HEK293 (cell line): ENCODE measurements around the gene ARHGAP32.

Source experiments
- CTCF ChIA-PET: fragments of 350-600 bp; formaldehyde crosslinking; extraction: SDS; loops from one replicate; lab custom pipeline; 2021; ENCODE audit warnings: antibody characterized with exemption; lab: Yijun Ruan, JAX
- POLR2A ChIA-PET: fragments of 300-600 bp; formaldehyde crosslinking; extraction: SDS; loops from one replicate; lab custom pipeline; 2020; ENCODE audit warnings: antibody characterized with exemption, inconsistent platforms; lab: Yijun Ruan, JAX
- H3K27ac ChIP-seq: fragments of 200-500 bp; sonication (Bioruptor generic); 2 replicates; pipeline ENCODE4 v1.5.1; 2014; ENCODE audit warnings: low read depth, low read length, control low read depth, inconsistent platforms; ENCODE audit errors: extremely low read depth
- H3K36me3 ChIP-seq, 2 experiments: fragments of 200-500 bp in 1 of 2; sonication (Bioruptor generic) in 1 of 2; 1 replicate in 1 of 2; 2 replicates in 1 of 2; pipeline ENCODE4 v1.5.1; 2014 to 2017; ENCODE audit warnings: inconsistent platforms in 2 of 2, low read length in 2 of 2; ENCODE audit not compliant: control insufficient read depth in 2 of 2, insufficient read depth in 1 of 2
- H3K4me1 ChIP-seq: fragments of 200-500 bp; sonication (Bioruptor generic); 2 replicates; pipeline ENCODE4 v1.5.1; 2014; ENCODE audit warnings: mild to moderate bottlenecking, low read length, inconsistent platforms; ENCODE audit not compliant: control insufficient read depth, insufficient read depth
- H3K4me3 ChIP-seq: 2 replicates; pipeline ENCODE4 v1.5.1; 2011; ENCODE audit warnings: low read depth, mild to moderate bottlenecking, control low read depth, low read length, moderate library complexity
- H3K9me3 ChIP-seq: fragments of 200-500 bp; sonication (Bioruptor generic); 2 replicates; pipeline ENCODE4 v1.5.1; 2014; ENCODE audit warnings: low read depth, low read length, inconsistent platforms; ENCODE audit not compliant: control insufficient read depth, insufficient read depth
- GFI1B ChIP-seq: fragments of 450-650 bp; formaldehyde crosslinking; IDR thresholded peaks from 2 replicates; pipeline ENCODE4 v1.5.1; 2016; ENCODE audit warnings: missing biosample characterization, missing genetic modification characterization
- TRIM28 ChIP-seq: IDR thresholded peaks from 2 replicates; pipeline ENCODE4 v1.6.1; 2011; ENCODE audit warnings: low read length, control low read depth, borderline replicate concordance
- ZBTB1 ChIP-seq: fragments of 450-650 bp; formaldehyde crosslinking; IDR thresholded peaks from 2 replicates; pipeline ENCODE4 v1.5.1; 2016; ENCODE audit warnings: missing biosample characterization, missing genetic modification characterization
- ZBTB21 ChIP-seq: fragments of 450-650 bp; formaldehyde crosslinking; IDR thresholded peaks from 2 replicates; pipeline ENCODE4 v1.5.1; 2017; ENCODE audit warnings: missing biosample characterization, missing genetic modification characterization
- ZFP37 ChIP-seq: fragments of 450-650 bp; formaldehyde crosslinking; IDR thresholded peaks from 2 replicates; pipeline ENCODE4 v1.5.1; 2016; ENCODE audit warnings: missing biosample characterization, missing genetic modification characterization
- ZNF140 ChIP-seq: fragments of 450-650 bp; formaldehyde crosslinking; IDR thresholded peaks from 2 replicates; pipeline ENCODE4 v1.5.1; 2016; ENCODE audit warnings: missing biosample characterization, missing genetic modification characterization
- ZNF174 ChIP-seq: fragments of 450-650 bp; formaldehyde crosslinking; IDR thresholded peaks from 2 replicates; pipeline ENCODE4 v1.5.0; 2017; ENCODE audit warnings: missing biosample characterization, mild to moderate bottlenecking, missing genetic modification characterization
- ZNF19 ChIP-seq: fragments of 450-650 bp; formaldehyde crosslinking; IDR thresholded peaks from 2 replicates; pipeline ENCODE4; 2016; ENCODE audit warnings: missing biosample characterization, missing genetic modification characterization, low read depth
- ZNF2 ChIP-seq: fragments of 450-650 bp; formaldehyde crosslinking; IDR thresholded peaks from 2 replicates; pipeline ENCODE4 v1.5.1; 2016; ENCODE audit warnings: missing biosample characterization, missing genetic modification characterization
- ZNF239 ChIP-seq: fragments of 450-650 bp; formaldehyde crosslinking; IDR thresholded peaks from 2 replicates; pipeline ENCODE4 v1.5.1; 2016; ENCODE audit warnings: missing biosample characterization, missing genetic modification characterization
- ZNF366 ChIP-seq: fragments of 450-650 bp; formaldehyde crosslinking; conservative IDR thresholded peaks from 2 replicates; pipeline ENCODE4 v1.5.1; 2016; ENCODE audit warnings: missing biosample characterization, missing genetic modification characterization
- ZNF37A ChIP-seq: fragments of 450-650 bp; IDR thresholded peaks from 2 replicates; pipeline ENCODE4 v1.5.1; 2018; ENCODE audit warnings: missing biosample characterization, missing genetic modification characterization
- ZNF501 ChIP-seq: fragments of 450-650 bp; formaldehyde crosslinking; IDR thresholded peaks from 2 replicates; pipeline ENCODE4 v1.5.1; 2016; ENCODE audit warnings: missing biosample characterization, missing genetic modification characterization
- ZNF518A ChIP-seq: fragments of 450-650 bp; formaldehyde crosslinking; conservative IDR thresholded peaks from 2 replicates; pipeline ENCODE4 v1.5.1; 2016; ENCODE audit warnings: low read depth, missing biosample characterization, missing genetic modification characterization
- ZNF530 ChIP-seq: fragments of 450-650 bp; formaldehyde crosslinking; IDR thresholded peaks from 2 replicates; pipeline ENCODE4 v1.5.1; 2016; ENCODE audit warnings: low read depth, missing biosample characterization, missing genetic modification characterization
- ZNF585B ChIP-seq: fragments of 450-650 bp; formaldehyde crosslinking; IDR thresholded peaks from 2 replicates; pipeline ENCODE4 v1.5.1; 2016; ENCODE audit warnings: missing biosample characterization, missing genetic modification characterization
- ZNF621 ChIP-seq: fragments of 450-650 bp; formaldehyde crosslinking; IDR thresholded peaks from 2 replicates; pipeline ENCODE4 v1.5.1; 2017; ENCODE audit warnings: missing biosample characterization, missing genetic modification characterization
- ZSCAN23 ChIP-seq: fragments of 450-650 bp; formaldehyde crosslinking; IDR thresholded peaks from 2 replicates; pipeline ENCODE4 v1.5.1; 2016; ENCODE audit warnings: missing biosample characterization, missing genetic modification characterization
- TF ChIP-seq, protein P1 (sequence below): fragments of 450-650 bp; formaldehyde crosslinking; IDR thresholded peaks from 2 replicates; pipeline ENCODE4 v1.5.1; 2016; ENCODE audit warnings: missing biosample characterization, missing genetic modification characterization
- TF ChIP-seq, protein P2 (sequence below): fragments of 450-650 bp; formaldehyde crosslinking; IDR thresholded peaks from 2 replicates; pipeline ENCODE4 v1.5.1; 2016; ENCODE audit warnings: missing biosample characterization, missing genetic modification characterization

Gene ARHGAP32

DNA sequence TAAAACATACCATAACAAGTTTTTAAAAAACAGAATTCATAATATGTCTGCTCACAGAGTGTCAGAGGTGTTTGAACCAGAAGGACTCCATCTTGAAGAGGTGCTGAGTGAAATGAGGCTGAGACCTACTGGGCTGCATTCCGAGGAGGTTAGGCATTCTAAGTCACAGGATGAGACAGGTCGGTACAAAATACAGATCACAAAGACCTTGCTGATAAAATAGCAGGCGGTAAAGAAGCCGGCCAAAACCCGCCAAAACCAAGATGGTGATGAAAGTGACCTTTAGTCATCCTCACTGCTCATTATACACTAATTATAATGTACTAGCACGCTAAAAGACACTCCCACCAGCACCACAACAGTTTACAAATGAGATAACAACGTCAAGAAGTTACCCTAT is 116.4 kb downstream of the ARHGAP32 start:
- CTCF ChIA-PET, result no interaction called here
- Histone ChIP-seq H3K36me3 (no peaks in the 10 kb centered on the region), H3K27ac (no peak overlapping the region), H3K9me3 (no peaks in the 10 kb centered on the region)
- TF ChIP-seq ZNF621 (tag by site-specific recombination) (no peak), ZNF501 (tag by site-specific recombination) (no peak), ZNF518A (tag by site-specific recombination) (no peak), ZNF140 (no peak), ZNF530 (tag by site-specific recombination) (no peak), TRIM28 (no peak), ZFP37 (tag by site-specific recombination) (no peak), ZNF585B (no peak), ZNF239 (tag by site-specific recombination) (no peak), ZNF37A (no peak), ZBTB1 (tag by site-specific recombination) (no peak), ZNF174 (tag by site-specific recombination) (no peak)
- TF ChIP-seq, protein P1, sequence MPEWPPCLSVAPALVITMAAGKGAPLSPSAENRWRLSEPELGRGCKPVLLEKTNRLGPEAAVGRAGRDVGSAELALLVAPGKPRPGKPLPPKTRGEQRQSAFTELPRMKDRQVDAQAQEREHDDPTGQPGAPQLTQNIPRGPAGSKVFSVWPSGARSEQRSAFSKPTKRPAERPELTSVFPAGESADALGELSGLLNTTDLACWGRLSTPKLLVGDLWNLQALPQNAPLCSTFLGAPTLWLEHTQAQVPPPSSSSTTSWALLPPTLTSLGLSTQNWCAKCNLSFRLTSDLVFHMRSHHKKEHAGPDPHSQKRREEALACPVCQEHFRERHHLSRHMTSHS (tag by site-specific recombination), result no peak
- TF ChIP-seq, protein P2, sequence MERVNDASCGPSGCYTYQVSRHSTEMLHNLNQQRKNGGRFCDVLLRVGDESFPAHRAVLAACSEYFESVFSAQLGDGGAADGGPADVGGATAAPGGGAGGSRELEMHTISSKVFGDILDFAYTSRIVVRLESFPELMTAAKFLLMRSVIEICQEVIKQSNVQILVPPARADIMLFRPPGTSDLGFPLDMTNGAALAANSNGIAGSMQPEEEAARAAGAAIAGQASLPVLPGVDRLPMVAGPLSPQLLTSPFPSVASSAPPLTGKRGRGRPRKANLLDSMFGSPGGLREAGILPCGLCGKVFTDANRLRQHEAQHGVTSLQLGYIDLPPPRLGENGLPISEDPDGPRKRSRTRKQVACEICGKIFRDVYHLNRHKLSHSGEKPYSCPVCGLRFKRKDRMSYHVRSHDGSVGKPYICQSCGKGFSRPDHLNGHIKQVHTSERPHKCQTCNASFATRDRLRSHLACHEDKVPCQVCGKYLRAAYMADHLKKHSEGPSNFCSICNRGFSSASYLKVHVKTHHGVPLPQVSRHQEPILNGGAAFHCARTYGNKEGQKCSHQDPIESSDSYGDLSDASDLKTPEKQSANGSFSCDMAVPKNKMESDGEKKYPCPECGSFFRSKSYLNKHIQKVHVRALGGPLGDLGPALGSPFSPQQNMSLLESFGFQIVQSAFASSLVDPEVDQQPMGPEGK (tag by site-specific recombination), result no peak
- TF ChIP-seq, all 188 proteins: peak for 0
- H3K4me3 ChIP-seq, result no peak overlapping the region
- no peaks in the 10 kb centered on the region for H3K4me1 ChIP-seq
- POLR2A ChIA-PET, result no interaction called here

GRCh38 chr11:129067454-129067853 is 124.7 kb downstream of the ARHGAP32 start:
- TF ChIP-seq GFI1B (no peak), ZBTB21 (tag by site-specific recombination) (no peak), ZNF585B (no peak), ZNF366 (tag by site-specific recombination) (no peak), ZNF2 (tag by site-specific recombination) (no peak), ZSCAN23 (no peak), ZNF140 (no peak), ZNF19 (tag by site-specific recombination) (no peak)
- Histone ChIP-seq H3K9me3 (no peaks in the 10 kb centered on the region), H3K36me3 (peaks cover 0 to 4% of the 10 kb centered on the region in 2 experiments; a peak in 1 of 3 replicates), H3K4me3 (no peak overlapping the region), H3K4me1 (no peaks in the 10 kb centered on the region), H3K27ac (no peak overlapping the region)
- ChIA-PET POLR2A (no interaction called here), CTCF (no interaction called here)
